ENCODE measurements around the gene RAX. TPM values are rescaled to one million over a fixed set of nuclear protein-coding genes. Genes with fewer than 3 reads are reported as not detected.

The RAX gene
- total and polyA plus RNA-seq, 10 of the 15 experiments (the other 5 are each of a cell fraction or from before 2014, with no cell fraction given), result not detected

DNA sequence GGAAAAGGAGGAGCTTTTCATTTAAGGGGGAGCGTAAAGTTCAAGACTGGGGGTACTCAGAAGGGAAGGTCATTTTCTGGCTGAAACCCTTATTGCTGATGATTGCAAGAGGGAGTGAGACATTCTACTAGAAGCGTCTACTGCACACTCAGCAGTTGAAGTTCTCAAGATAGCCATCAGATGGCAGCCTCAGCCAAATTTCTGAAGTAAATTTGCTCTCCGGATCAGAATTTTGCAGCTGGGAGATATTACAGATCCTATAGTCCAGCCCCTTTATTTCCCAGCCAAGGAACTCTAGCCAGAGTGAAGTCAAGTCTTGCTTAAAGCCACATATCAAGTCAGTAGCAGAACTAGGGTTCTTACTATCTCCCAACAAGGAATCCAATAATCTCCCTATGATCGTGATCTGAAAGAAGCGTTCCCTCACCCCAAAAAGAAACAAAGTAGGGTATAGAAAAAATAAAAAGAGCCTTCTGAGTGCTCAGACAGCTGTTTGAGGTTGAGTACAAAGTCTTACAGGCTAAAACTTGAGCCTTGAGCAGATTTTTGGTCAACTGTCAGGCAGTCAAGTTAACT is 24.0 kb downstream of the RAX start (continued):
- TF ChIP-seq, protein P1, sequence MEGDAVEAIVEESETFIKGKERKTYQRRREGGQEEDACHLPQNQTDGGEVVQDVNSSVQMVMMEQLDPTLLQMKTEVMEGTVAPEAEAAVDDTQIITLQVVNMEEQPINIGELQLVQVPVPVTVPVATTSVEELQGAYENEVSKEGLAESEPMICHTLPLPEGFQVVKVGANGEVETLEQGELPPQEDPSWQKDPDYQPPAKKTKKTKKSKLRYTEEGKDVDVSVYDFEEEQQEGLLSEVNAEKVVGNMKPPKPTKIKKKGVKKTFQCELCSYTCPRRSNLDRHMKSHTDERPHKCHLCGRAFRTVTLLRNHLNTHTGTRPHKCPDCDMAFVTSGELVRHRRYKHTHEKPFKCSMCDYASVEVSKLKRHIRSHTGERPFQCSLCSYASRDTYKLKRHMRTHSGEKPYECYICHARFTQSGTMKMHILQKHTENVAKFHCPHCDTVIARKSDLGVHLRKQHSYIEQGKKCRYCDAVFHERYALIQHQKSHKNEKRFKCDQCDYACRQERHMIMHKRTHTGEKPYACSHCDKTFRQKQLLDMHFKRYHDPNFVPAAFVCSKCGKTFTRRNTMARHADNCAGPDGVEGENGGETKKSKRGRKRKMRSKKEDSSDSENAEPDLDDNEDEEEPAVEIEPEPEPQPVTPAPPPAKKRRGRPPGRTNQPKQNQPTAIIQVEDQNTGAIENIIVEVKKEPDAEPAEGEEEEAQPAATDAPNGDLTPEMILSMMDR (IDR thresholded peaks at IDR 0.05 in 2 of 3, conservative IDR thresholded peaks at IDR 0.05 in 1 of 3; ENCODE audit: control insufficient read depth in 2 of 3, extremely low read depth in 1 of 3, insufficient read depth in 1 of 3, low read depth in 3 of 3, low read length in 3 of 3), result peak; percentile 69 to 74 (median 73)

DNA sequence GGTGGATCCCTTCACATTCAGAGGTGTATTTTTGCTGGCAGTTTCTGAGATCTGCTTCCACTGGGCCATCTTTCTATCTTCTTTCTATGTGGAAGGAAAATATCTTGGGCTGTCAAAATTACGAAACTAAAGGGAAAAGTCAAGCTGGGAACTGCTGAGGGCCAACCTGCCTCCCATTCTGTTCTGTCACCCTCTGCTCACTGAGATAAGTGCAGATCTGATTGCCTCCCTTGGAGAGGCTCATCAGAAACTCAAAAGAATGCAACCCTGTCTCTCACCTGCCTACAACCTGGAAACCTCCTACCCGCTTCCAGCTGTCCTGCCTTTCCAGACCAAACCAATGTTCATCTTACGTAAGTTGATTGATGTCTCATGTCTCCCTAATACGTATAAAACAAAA is 26.5 kb downstream of the RAX start:
- no peak for FAIRE-seq
- Histone ChIP-seq H3K27ac (ENCODE audit: control insufficient read depth, insufficient read depth) (no peak overlapping the region), H2AFZ (ENCODE audit: control insufficient read depth, low read depth, low read length) (no peak overlapping the region), H3K9me3 (replicated peaks; ENCODE audit: control insufficient read depth, insufficient read depth, low read length) (no peaks in the 10 kb centered on the region), H3K4me1 (ENCODE audit: control insufficient read depth, insufficient read depth, low read length) (no peaks in the 10 kb centered on the region), H3K79me2 (ENCODE audit: control insufficient read depth, insufficient read depth, low read length) (no peaks in the 10 kb centered on the region), H3K27me3 (replicated peaks in 1 of 2; ENCODE audit: control insufficient read depth in 2 of 2, insufficient read depth in 2 of 2, low read length in 1 of 2) (peaks cover 0 to 4% of the 10 kb centered on the region in 2 experiments; a peak in 1 of 4 replicates), H3K9ac (ENCODE audit: control insufficient read depth, insufficient read depth, low read length) (no peak overlapping the region), H3K36me3 (ENCODE audit: control insufficient read depth in 2 of 2, insufficient read depth in 2 of 2, low read length in 1 of 2) (no peaks in the 10 kb centered on the region), H3K4me2 (ENCODE audit: control insufficient read depth, insufficient read depth) (no peak overlapping the region), H4K20me1 (ENCODE audit: control insufficient read depth, insufficient read depth) (no peaks in the 10 kb centered on the region), H3K4me3 (no peak overlapping the region)
- RAD21 ChIA-PET (ENCODE audit: unreplicated experiment), result no interaction called here
- no peak for DNase-seq (ENCODE audit: low read depth, low spot score)
- TF ChIP-seq, protein P2, sequence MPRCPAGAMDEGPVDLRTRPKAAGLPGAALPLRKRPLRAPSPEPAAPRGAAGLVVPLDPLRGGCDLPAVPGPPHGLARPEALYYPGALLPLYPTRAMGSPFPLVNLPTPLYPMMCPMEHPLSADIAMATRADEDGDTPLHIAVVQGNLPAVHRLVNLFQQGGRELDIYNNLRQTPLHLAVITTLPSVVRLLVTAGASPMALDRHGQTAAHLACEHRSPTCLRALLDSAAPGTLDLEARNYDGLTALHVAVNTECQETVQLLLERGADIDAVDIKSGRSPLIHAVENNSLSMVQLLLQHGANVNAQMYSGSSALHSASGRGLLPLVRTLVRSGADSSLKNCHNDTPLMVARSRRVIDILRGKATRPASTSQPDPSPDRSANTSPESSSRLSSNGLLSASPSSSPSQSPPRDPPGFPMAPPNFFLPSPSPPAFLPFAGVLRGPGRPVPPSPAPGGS (IDR thresholded peaks at IDR 0.05; ENCODE audit: borderline replicate concordance, insufficient read depth, low read depth, low read length, poor library complexity, severe bottlenecking), result no peak
- TF ChIP-seq STAT3 (IDR thresholded peaks at IDR 0.05; ENCODE audit: low read depth, low read length), result no peak
- TF ChIP-seq ZBED1 (IDR thresholded peaks at IDR 0.05; ENCODE audit: borderline replicate concordance), result no peak
- TF ChIP-seq MXI1 (IDR thresholded peaks at IDR 0.05; ENCODE audit: low read depth, low read length), result no peak
- no peak for TF ChIP-seq CBX5 (IDR thresholded peaks at IDR 0.05; ENCODE audit: low read depth)
- CTCF ChIA-PET, result no interaction called here
- intact Hi-C loops (cut with micrococcal nuclease; ENCODE audit: unreplicated experiment), result loop anchor here (10.0 kb wide), 1 partner anchor 578 kb away; no protein-coding TSS in a partner anchor
- POLR2A ChIA-PET, result no interaction called here
- SMC1A ChIA-PET (ENCODE audit: uncharacterized antibody, unreplicated experiment), result no interaction called here
- in situ Hi-C loops (cut with MboI), result no loop called here
- WGBS (ENCODE audit: insufficient coverage, insufficient replicate concordance, low lambda C conversion rate, missing lambda C conversion rate), result 21% methylated on average over 4 of the region's 4 CpGs
- BruUV-seq (replicated peaks), result no TSS peak
- no peak for ATAC-seq
